HG02970 (cell line): Measurements from ENCODE around the gene PIPOX.

Experiments used
- ATAC-seq: cut with Tn5 transposase; IDR thresholded peaks from one replicate; pipeline ENCODE4 v1.9.1; 2021; ENCODE audit warnings: mild to moderate bottlenecking, moderate library complexity, moderate number of reproducible peaks; ENCODE audit not compliant: unreplicated experiment, low FRiP score

PIPOX gene, protein sequence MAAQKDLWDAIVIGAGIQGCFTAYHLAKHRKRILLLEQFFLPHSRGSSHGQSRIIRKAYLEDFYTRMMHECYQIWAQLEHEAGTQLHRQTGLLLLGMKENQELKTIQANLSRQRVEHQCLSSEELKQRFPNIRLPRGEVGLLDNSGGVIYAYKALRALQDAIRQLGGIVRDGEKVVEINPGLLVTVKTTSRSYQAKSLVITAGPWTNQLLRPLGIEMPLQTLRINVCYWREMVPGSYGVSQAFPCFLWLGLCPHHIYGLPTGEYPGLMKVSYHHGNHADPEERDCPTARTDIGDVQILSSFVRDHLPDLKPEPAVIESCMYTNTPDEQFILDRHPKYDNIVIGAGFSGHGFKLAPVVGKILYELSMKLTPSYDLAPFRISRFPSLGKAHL

GRCh38 chr17:29042679-29043538 is at the start of gene PIPOX:
Gene PIPOX, plus strand, starts transcription at chr17:29043141. Its CDS starts 85 bp downstream, at chr17:29043226.
- ATAC-seq = no peak

DNA sequence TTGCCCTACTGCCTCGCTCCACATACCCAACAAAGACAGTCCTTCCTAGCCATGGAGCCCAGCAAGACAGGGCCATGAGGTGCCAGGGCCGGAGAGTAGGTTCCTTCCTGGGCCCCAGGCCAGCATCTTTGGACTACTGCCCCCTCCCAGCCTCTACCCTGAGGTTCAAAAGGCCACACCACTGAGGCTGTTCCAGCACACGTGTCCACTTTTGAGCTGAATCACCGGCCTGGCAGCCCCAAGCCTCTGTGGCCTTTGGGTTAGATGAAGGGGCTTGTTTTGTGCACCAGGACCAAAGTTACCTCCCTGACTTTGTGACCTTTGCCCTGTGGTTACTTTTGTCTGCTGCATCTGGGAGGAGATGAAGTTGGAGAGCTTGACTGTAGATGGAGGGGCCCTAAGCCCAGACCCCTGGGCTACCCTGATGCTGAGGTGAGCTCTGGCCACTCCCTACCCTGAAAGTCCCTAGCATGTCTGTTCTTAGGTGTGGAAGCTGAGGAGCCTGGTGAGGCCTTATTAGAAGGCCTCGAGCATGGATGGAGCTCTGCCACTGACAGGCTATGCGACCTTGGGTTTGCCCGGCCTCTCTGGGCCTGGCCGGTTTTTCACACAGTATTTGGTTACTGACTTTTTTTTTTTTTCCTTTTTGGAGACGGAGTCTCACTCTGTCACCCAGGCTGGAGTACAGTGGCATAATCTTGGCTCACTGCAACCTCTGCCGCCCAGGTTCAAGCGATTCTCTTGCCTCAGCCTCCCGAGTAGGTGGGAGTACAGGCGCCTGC is 49.1 kb upstream of the PIPOX start:
- ATAC-seq = no peak

- ATAC-seq = no peak
Measured at GRCh38 chr17:28996554-28997096, 46.3 kb upstream of the PIPOX start.

GRCh38 chr17:28997806-28998205 is 45.1 kb upstream of the PIPOX start:
- ATAC-seq = no peak

- ATAC-seq = no peak
Measured at GRCh38 chr17:28999206-28999605, 43.7 kb upstream of the PIPOX start.

- ATAC-seq = no peak
Measured at GRCh38 chr17:29000973-29001372, 42.0 kb upstream of the PIPOX start.

DNA sequence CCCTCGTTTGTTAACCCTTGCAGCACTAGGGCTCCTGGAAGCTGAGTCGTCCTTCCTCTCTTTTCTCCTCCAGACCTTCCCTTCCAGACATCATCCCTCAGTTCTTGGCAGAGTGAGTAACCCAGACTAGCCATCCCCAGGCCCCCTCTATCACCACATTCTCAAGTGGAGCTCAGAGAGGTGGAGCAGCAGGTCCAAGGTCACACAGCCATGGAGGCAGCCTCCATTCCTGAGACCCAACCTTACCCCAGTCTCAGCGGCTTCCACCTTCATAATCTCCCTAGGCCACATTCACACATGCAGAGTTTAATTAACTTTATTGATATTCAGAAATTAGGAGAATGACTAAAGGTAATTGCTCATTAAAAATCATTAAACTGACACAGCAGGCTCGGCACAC is 40.1 kb upstream of the PIPOX start:
- no peak for ATAC-seq

- ATAC-seq = no peak
Measured at GRCh38 chr17:29003289-29003688, 39.7 kb upstream of the PIPOX start.

GRCh38 chr17:29004081-29004692 is 38.8 kb upstream of the PIPOX start:
- no peak for ATAC-seq

DNA sequence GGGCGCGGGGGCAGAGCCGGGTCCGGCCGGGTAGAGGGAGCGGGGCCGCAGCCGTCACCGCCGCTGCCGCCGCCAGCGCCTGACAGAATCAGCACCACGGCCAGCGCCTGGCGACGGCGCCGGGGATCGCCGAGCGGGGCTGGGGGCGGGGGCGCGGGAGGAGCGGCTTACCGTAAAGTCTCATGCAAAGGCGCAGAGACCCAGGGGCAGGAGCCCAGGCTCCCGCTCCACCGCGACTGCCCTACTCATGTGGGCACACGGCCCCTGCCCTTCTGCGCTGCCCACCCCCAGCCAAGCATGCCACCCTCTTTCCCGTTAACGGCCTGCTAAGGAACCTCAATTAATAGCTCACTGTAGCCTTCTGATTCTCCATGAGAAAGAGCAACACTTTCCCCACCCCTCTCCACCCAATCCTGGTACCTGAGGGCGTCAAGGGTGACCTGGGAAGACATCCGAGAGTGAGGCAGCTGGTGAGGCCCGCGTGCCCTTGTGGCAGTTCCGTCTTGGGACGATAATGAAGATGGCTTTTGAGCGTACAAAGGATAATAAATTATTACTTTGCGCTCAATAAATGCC is 36.9 kb upstream of the PIPOX start, which contains the start of gene SEZ6:
Gene SEZ6 (minus strand): TSS at position 98 of the 576 bp plus-strand sequence. CDS start 164 bp downstream, outside the sequence.
- ATAC-seq = no peak

- no peak for ATAC-seq
Measured at GRCh38 chr17:29007456-29007855, 35.5 kb upstream of the PIPOX start.

DNA sequence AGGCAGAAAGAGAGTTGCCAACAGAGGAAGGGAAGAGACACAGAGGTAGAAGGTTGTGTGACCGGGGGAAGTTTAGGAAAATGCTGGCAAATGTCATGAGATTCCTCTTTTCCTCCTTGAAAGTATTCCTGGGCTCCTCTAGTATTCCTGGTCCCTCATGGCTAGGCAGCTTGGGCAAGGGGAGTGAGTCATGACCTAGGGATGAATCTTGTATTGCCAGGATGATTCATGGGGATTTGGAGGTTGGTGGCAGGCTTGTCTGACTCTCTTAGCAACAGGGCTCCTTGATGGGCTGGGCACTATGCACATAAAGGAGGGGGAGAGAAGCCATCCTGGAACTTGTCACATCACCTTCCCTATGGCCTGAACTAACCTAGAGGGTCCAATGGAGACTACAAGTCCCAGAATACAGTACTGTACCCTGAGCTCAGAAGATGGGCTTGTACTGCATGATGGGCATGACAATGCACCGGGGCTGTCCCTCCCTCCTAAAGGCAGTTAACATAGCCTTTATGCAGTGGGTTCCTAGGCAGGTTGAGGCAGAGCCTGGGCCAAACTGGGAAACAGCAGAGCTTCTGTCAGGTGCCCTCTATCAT is 35.0 kb upstream of the PIPOX start:
- no peak for ATAC-seq

DNA sequence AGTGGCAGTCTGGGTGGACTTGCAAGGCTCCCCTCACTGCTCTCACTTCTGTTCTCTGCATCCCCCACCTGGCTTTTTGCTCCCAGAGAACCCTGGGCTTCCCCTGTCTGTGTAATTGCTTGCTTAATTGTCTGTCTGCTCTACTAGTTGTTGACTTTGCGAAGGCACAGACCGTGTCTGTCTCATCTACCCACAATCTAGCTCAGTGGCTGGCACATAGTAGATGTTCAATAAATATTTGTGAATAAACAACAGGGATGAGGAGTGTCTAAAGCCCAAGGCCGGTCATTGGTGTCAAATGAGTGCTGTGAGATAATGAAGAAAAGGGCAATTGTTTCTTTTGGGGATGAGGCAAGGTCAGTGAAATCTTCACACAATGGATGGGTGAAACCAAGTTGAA is 34.4 kb upstream of the PIPOX start:
- no peak for ATAC-seq

- no peak for ATAC-seq
Measured at GRCh38 chr17:29010129-29010528, 32.8 kb upstream of the PIPOX start.

- ATAC-seq = no peak
Measured at GRCh38 chr17:29010586-29010985, 32.4 kb upstream of the PIPOX start.

DNA sequence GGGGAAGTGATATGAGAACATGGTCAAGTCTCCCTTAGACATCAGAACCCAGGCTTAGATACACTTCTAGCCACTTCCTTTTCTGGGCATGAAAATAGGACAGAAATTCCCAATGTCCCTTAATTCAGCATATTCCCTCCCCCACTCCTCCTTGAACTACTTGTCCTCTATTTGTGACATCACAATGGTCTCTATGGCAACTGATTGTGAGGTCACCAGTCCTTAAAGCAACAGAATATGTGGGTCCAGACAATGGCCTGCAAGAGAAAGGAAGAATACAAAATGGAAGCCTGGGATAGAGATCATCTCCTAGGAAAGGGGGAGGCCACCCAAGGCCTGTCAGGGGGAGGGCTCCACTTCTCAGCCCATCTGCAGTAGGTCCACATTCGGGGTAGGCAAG is 30.4 kb upstream of the PIPOX start:
- ATAC-seq = no peak

DNA sequence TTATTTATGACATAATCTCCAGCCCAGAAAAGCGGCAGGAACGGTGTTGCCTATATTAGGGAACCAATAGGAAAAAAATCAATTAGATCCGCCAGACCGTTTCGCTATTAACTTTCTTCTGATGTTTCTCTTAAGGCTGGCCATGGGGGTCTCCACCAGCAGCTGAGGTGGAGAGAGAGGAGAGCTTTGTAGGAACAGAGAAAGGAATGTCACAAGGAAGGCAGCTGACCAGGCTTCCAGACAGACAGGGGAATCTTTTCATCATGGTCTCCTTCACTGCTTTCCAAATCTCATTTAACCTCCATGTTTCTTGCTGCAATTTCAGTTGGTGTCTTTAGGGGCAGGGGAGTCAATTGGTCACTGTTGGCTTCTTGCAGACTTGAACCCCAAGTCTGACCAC is 28.2 kb upstream of the PIPOX start:
- ATAC-seq = no peak

DNA sequence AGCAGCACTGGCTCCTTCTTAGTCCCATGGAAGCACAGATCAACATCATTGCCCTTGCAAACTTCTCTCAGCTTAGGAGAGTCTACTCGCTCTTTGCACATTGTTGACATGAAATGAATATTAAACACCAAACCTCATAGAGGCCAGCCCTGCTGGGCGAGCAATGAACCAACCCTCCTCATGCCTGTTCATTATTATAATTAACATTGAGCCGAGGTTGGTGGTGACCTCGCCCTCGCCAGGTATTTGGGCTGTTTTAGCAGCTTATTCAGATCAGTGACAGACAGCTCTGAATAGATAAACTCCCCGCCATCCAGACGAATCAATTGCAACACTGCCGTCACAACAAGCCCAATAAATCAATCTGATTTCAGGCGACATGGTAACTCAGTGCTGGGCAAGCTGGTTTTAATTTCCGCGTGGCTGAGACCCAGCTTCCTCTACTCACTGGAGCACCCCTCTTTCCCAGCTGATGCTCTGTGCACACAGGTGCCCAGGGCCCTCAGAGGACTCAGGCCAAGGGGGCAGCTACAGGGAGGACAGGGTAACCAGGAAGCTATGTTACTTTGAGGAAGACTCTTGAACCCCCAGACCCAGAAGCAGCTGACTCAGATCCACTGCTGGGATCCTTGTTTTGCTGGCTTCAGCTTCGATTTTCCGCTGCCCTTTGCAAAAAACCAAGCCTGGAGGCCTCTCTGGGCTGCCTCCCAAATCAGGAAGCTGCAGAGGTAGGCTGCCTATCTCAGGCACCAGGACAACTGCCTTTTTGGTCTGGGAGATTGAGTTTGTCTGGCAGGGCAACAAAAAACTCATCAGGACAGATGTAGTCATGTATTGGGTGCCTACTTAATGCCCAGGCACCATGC is 26.4 kb upstream of the PIPOX start:
- ATAC-seq = no peak
